ENCODE data around the gene TRIM65.

TRIM65 gene

GRCh38 chr17:75925103-75925502 is 28.4 kb upstream of the TRIM65 start:
- H3K27ac ChIP-seq, result no peak overlapping the region
- no peak for TF ChIP-seq CTCF (conservative IDR thresholded peaks at IDR 0.05)

- H3K27ac ChIP-seq, result no peak overlapping the region
- no peak for TF ChIP-seq CTCF (conservative IDR thresholded peaks at IDR 0.05)
Measured at GRCh38 chr17:75922963-75923874, 26.5 kb upstream of the TRIM65 start.

GRCh38 chr17:75922173-75922961 is 25.6 kb upstream of the TRIM65 start:
- TF ChIP-seq CTCF (conservative IDR thresholded peaks at IDR 0.05), result no peak
- no peak overlapping the region for H3K27ac ChIP-seq

GRCh38 chr17:75921596-75921995 is 24.8 kb upstream of the TRIM65 start:
- no peak overlapping the region for H3K27ac ChIP-seq
- TF ChIP-seq CTCF (conservative IDR thresholded peaks at IDR 0.05), result no peak

- H3K27ac ChIP-seq, result no peak overlapping the region
Measured at GRCh38 chr17:75920045-75920560, 23.4 kb upstream of the TRIM65 start.

GRCh38 chr17:75919611-75920010 is 22.9 kb upstream of the TRIM65 start:
- TF ChIP-seq CTCF (conservative IDR thresholded peaks at IDR 0.05), result no peak
- H3K27ac ChIP-seq, result no peak overlapping the region

More at GRCh38 chr17:75920045-75920560, 23.4 kb upstream of the TRIM65 start:
- no peak for TF ChIP-seq CTCF (conservative IDR thresholded peaks at IDR 0.05)

GRCh38 chr17:75917917-75918445 is 21.2 kb upstream of the TRIM65 start:
- H3K27ac ChIP-seq, result no peak overlapping the region
- no peak for TF ChIP-seq CTCF (conservative IDR thresholded peaks at IDR 0.05)

Measured in VCaP (cell line).